Esophagus muscularis mucosa (tissue), 3 donors: ENCODE measurements around the gene PI4K2A.
"Not testable (repeated sequence)": the region's sequence is repeated elsewhere in the genome, so short reads cannot be mapped to it uniquely, and the experiment has no call there.

Experiments
- CTCF ChIP-seq, 3 experiments: fragments of 200-600 bp in 2 of 3; fragments of 450-650 bp in 1 of 3; sonication (generic) in 2 of 3; IDR thresholded peaks; one replicate each; pipeline ENCODE4 v1.5.1; 2017 to 2019; ENCODE audit warnings: antibody characterized with exemption in 3 of 3, mild to moderate bottlenecking in 2 of 3, moderate library complexity in 1 of 3
- POLR2A ChIP-seq: fragments of 450-650 bp; IDR thresholded peaks from one replicate; pipeline ENCODE4 v1.6.1; 2017; ENCODE audit warnings: antibody characterized with exemption, moderate library complexity, mild to moderate bottlenecking, low read depth

- not testable (repeated sequence) for TF ChIP-seq POLR2A; CTCF (IDR thresholded peaks at IDR 0.05)
Measured at GRCh38 chr10:97698072-97698655, 57.7 kb downstream of the PI4K2A start.
